PC-9 (cell line): Measurements from ENCODE around the gene IP6K1.

Experiments used
- CTCF ChIP-seq: fragments of 200-600 bp; sonication (generic); conservative IDR thresholded peaks from 2 replicates; pipeline ENCODE4 v1.6.1; 2017; ENCODE audit warnings: mixed run types, antibody characterized with exemption, mild to moderate bottlenecking, moderate library complexity
- EZH2 ChIP-seq: fragments of 200-600 bp; sonication (generic); IDR thresholded peaks from 2 replicates; pipeline ENCODE4 v1.8.0; 2017; ENCODE audit warnings: antibody characterized with exemption, low read depth

GRCh38 chr3:49681232-49681522 is 105.2 kb downstream of the IP6K1 start:
- TF ChIP-seq CTCF (no peak), EZH2 (no peak)
